Measurements from ENCODE around the gene GADD45B. TPM values are rescaled to one million over a fixed set of nuclear protein-coding genes. Genes with fewer than 3 reads are reported as not detected.

GADD45B gene
- total RNA-seq, 1 experiment from 2014 or later, result 16.2 TPM

DNA sequence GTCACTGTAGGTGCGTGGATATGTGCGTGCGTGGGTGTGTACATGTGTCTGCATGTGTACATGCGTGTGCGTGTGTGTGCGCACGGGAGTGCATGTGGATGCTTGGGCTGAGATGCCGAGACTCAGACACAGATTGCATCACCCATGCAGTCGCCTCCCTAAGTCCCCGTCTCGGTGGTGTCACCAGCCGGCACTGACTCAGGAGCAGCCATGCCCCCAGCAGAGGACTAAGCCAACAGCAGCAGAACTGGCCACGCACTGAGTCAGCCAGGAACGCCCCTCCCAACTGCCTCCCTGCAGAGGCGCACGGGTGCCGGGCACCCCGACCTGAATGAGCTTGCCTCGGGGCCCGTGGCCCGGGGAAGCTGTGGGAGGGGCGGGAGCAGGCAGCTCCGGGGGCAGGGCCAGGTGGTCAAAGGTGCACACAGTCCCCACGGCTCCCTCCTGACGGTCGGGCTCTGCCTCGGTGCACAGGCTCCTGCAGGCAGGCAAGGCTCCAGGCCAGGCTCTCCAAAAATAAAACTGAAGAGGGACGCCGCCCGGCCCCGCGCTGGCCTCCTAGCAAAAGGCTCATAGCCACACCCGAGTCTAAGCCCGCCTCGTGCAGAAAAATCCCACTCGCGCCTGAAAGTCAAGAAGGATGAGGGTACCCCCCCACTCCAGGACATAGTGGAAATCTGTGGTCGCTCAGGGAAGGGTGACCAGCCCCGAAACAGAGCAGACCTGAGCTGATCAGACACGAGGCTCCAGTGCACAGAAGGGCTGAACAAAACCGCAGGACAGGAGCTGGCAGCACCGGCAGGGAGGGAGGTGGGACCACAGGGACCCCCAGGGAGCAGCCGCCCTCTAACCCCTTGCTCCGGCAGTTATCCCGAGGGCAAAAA, 49.2 kb downstream of the GADD45B start:
- Histone ChIP-seq H3K79me1 (ENCODE audit: insufficient read depth, low read depth, low read length, poor library complexity, severe bottlenecking) (no peaks in the 10 kb centered on the region), H2BK5ac (ENCODE audit: insufficient read length, low read length) (no peak overlapping the region), H3K27ac (ENCODE audit: insufficient read length, low read depth, low read length) (no peak overlapping the region), H3K27me3 (ENCODE audit: insufficient read depth, low read length) (no peaks in the 10 kb centered on the region), H3K56ac (ENCODE audit: insufficient read length, low read depth, low read length) (no peak overlapping the region), H3K4ac (ENCODE audit: low read depth, low read length) (no peak overlapping the region), H3K18ac (ENCODE audit: insufficient read length, low read depth, low read length) (no peak overlapping the region), H4K20me1 (ENCODE audit: control insufficient read depth, insufficient read depth, insufficient read length) (peaks cover 4% of the 10 kb centered on the region), H3K14ac (ENCODE audit: insufficient read depth, low read length) (no peak overlapping the region), H3K9ac (ENCODE audit: extremely low read depth, insufficient read length, low read length) (no peak overlapping the region), H2AK5ac (ENCODE audit: insufficient read length, low read length) (no peak overlapping the region), H3K23me2 (ENCODE audit: insufficient read length, low read depth, low read length, poor library complexity, severe bottlenecking) (no peaks in the 10 kb centered on the region), H2BK15ac (ENCODE audit: low read depth, low read length) (no peak overlapping the region; the same call in 1 of the 2 replicates), H2BK12ac (ENCODE audit: insufficient read length, low read depth, low read length) (no peak overlapping the region), H3K79me2 (ENCODE audit: insufficient read depth, low read length) (no peaks in the 10 kb centered on the region), H2AFZ (ENCODE audit: low read length) (no peak overlapping the region), H2BK20ac (ENCODE audit: low read depth, low read length, poor library complexity, severe bottlenecking) (no peak overlapping the region), H3K23ac (ENCODE audit: insufficient read length, low read depth, low read length) (no peak overlapping the region), H2BK120ac (ENCODE audit: low read depth, low read length, poor library complexity, severe bottlenecking) (no peak overlapping the region), H3K4me2 (ENCODE audit: insufficient read depth, insufficient read length, low read length) (no peak overlapping the region), H3K9me3 (ENCODE audit: control insufficient read depth, low read depth, low read length) (no peaks in the 10 kb centered on the region), H4K5ac (ENCODE audit: insufficient read length, low read depth, low read length) (peak overlapping the region; percentile 14), H4K8ac (replicated peaks; ENCODE audit: insufficient read length, low read depth, low read length) (peak overlapping the region; percentile 13), H3T11ph (ENCODE audit: low read length) (no peak overlapping the region), H4K91ac (ENCODE audit: insufficient read length, low read depth, low read length) (no peak overlapping the region), H3K4me1 (ENCODE audit: insufficient read depth, low read length) (peaks cover 2% of the 10 kb centered on the region; the same call in 1 of the 2 replicates)
- Mint-ChIP-seq H3K4me3 (no peak overlapping the region), H3K36me3 (ENCODE audit: insufficient read depth in 1 of 3, low read depth in 3 of 3) (no peaks in the 10 kb centered on the region), H3K27ac (peak overlapping the region in 1 of 3 experiments; percentile 92; a peak in 1 of 7 replicates), H3K27me3 (ENCODE audit: low read depth) (no peaks in the 10 kb centered on the region), H3K4me1 (peaks cover 6 to 21% of the 10 kb centered on the region in 2 experiments; a peak in 3 of 4 replicates), H3K9me3 (no peaks in the 10 kb centered on the region; a peak in 1 of 5 replicates)
- TF ChIP-seq, protein P1, sequence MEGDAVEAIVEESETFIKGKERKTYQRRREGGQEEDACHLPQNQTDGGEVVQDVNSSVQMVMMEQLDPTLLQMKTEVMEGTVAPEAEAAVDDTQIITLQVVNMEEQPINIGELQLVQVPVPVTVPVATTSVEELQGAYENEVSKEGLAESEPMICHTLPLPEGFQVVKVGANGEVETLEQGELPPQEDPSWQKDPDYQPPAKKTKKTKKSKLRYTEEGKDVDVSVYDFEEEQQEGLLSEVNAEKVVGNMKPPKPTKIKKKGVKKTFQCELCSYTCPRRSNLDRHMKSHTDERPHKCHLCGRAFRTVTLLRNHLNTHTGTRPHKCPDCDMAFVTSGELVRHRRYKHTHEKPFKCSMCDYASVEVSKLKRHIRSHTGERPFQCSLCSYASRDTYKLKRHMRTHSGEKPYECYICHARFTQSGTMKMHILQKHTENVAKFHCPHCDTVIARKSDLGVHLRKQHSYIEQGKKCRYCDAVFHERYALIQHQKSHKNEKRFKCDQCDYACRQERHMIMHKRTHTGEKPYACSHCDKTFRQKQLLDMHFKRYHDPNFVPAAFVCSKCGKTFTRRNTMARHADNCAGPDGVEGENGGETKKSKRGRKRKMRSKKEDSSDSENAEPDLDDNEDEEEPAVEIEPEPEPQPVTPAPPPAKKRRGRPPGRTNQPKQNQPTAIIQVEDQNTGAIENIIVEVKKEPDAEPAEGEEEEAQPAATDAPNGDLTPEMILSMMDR (conservative IDR thresholded peaks at IDR 0.05), result no peak
- DNase-seq, result no peak
- WGBS (ENCODE audit: extremely low coverage, insufficient read length, low lambda C conversion rate), result no CpG with 5 or more reads among the region's 45 CpGs

All from H9 (cell line).